CD4-positive, alpha-beta T cell treated with Interleukin-4 for 4 hours (primary cell): ENCODE data around the gene SGMS2.

Source experiments
- DNase-seq: peaks from one replicate; pipeline ENCODE4 v3.0.0-alpha.2; 2020

SGMS2 gene

DNA sequence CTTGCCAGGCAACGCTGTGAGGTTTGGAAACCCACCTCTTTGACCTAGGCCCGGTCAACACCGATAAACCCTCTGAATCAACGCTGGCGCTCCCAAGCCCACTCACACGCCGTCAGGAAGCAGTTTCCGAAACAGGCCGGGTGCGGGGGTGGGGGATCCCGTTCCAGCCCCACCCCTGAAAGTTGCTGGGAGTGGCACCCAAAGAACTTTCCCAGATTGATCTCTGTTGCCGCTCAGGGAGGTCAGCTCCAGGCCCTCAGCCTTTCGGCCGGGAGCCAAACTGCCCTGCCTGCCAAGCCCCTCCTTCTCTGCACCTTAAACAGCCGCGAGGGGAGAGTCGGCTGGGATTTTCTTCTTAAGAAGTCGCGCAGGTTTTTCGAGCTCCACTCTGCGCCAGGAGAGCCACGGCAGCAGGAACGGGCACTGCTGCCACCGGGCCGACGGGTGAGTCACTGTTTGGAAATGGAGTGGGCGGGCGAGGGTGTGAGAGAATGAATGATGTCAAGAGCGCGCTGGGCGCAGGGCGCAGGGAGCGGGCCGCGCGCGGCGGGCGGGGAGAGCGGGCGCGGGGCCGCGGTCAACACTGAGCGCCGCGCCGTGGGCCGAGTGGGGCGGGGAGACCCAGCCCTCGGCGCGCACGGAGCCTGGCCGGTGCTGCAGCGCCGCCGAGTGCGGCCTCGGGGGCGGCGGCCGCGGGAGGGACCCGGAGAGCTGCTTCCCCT is at the start of gene SGMS2:
Gene SGMS2 (plus strand): TSS at position 583 of the 722 bp plus-strand sequence. CDS start 70,622 bp downstream, outside the sequence.
- DNase-seq, result peak; percentile 17

DNA sequence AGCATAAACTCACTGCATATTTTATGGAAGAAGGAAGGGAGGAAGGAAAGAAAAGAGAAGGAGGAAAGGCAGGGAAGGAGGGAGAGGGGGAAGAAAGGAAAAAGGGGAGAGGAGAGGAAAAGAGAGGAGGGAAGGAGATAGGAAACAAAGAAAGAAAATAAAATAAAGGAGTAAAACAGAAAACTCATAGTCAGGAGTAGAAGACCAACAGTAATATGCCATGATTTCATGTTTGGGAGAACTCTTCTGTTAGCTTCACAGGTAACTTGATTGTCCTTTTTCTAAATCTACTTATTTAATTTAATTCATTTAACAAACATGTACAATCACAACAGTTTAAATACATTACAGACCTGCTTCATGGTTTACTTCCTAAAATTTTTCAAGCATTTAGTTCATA is 46.8 kb upstream of the SGMS2 start:
- DNase-seq, result no peak

DNA sequence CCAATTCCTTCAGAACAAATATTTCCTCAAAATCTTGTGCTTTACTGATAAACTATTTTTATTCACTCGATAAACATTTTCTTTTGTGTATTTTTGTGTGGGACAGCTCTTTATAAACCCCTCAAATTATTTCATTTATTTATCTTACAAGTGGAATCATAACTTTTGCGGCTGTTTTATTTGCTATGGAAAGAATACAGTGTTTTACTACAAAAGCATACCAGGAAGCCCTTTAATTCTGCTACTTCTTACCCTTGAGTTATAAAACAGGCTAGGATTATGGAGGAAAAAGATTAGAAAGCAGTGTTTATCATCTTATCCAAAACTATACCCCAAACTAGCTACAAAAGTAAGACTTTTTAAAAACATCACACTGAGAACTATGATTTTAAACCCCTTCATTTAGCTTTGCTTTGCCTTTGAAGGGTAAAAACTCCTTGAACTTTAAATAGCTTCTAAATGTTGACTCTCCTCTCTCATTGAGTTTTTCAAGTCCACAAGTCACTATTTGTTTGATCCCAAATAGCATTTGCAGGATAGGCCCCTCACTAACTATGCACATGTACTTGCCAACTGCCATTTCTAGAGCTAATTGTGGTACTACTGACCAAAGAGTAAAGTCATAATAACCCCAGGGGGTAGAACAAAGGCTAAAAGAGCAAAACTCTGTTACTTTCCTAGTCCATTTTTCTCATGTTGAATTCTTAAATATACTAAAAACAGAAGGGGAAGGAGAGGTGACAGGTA is 45.8 kb upstream of the SGMS2 start:
- DNase-seq, result no peak

DNA sequence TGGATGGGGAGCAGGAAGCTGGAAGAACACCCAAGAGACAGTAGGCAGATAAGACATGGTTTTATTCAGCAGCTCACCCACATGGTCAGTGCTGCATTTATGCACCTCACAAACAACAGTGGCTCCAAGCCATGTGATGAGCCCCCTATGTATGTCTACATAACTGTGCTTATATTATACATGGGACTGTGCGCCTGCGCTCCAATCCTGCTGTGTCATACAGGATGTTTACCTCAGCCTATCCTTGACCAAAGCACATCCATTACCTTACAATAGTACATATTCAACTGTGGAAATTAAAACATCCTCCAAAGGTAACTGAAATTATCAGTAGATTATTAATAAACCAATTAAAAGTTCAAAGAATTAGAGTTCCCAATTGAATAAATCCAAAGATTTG is 44.1 kb upstream of the SGMS2 start:
- no peak for DNase-seq

DNA sequence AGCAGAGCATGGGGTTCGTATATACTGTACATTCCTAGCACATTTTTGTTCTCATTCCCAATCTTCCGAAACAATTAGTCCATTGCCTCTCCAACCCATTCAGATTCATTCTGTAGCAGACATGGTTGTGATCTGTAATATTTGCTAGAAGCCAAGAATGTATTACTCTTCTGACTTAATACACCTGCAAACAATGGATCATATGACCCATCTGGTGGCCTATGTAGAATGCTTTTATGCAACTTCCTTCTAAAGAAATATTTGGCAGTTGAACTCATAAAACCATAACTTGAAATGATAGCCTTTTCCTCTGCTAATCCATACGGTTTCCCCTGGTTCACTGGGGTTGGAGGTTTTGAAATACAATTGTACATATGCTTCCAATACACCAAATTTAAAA is 32.8 kb upstream of the SGMS2 start:
- DNase-seq, result no peak

DNA sequence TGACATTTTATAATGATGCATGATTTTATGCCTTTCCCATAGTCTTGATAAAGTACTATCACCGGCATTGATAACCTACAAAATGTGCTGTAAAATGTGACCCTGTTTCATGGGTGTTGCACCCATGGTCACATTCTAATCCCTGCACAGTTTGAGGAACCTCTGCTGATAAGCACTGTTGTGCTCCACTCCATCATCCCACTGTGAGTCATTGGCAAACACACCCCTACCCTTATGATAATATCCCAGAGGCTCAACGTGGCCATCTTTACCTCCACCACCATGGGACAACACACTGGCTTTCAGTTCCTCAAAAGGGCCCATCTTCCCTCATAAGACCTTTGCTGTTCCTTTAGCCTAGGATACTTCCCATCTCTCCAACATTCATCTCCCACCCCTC is 32.0 kb upstream of the SGMS2 start:
- no peak for DNase-seq

DNA sequence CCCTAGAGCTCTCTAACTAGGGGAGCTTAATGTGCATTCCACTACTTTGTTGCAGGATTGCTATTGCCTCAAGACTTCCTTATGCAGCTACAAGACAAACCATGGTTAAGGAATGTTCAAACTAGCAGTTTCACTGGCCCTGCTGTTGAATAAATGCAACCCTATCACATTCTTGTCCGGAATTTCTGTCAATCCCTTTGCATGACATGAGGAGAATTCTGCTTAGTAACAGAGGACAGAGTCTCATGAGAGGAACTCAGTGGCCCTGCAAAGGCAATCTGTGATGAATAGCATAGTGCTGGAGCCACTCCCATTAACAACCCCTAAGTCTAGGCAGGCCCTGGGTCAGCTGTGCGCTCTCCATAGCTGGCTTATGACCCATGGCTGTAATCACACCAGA is 30.7 kb upstream of the SGMS2 start:
- no peak for DNase-seq

DNA sequence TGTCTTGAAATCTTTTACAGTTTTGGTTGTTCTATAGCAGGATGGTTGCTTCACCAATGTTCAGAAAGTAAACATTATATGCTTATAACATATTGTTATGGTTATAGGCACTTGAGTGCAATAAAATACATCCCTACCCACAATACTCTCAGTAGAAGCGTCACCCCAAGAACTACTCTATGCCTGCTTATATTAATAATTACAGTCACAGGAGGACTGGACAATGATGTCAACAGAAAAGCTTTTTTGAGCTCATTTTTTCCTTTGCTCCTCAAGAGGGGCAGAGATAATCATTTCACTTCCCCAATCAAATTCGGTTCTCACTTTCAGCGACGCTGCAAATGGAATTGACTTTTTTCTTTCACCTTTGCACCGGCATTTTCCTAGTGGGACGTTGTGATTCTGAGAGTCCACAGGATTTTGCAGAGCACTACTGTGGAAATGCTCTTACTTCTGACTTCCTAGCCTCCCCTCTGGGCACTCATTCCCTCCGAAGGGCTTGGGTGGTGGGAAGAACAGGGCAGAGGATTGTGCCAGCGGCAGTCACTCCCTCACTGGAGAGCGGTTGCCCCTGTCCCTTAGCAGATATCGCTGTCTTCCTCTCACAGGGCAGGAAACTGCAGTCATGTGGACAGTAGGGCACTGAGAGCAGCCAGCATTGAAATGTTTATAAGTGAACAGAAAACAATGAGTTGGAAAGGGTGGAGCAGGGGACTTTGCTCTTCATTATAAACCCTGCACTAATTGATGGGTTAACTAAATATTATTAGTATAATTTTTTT is 24.9 kb upstream of the SGMS2 start:
- no peak for DNase-seq

DNA sequence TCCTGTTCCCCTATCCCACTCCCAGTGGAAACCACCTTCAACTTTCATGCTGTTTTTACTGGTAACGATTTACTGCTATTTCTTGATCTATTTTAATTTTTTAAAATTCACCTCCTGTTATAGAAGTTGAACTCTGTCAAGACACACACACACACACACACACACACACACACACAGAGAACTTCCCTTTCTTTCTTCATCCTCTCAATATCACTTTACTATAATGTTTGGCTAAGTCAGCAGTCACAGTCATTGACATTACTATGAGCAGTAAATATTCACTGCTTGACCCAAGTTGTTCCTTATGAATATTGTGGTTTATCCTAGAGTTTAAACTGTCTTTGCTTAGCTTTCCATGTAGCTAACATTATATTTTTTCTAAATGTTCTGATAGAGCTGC is 24.0 kb upstream of the SGMS2 start:
- DNase-seq, result no peak

DNA sequence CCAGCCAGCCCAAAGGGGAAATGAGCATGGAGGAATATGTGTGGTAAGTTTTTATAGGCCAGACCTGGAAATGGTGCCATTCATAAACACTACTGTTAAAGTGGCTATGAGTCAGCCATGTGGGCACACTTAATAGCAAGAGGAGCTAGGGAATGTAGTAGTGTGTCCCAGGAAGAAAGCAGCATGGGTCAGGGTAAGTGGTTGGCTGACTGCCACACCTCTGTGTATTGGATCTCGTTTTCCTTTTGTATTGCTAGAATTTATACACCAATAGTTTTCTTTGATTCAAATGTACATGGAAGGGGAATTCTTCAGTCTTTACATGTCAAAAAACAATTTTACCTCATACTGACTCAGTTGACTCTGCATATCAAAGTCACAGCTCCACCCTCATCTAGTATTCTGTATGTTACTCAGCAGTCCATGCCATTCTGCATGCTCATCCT is 22.9 kb upstream of the SGMS2 start:
- DNase-seq, result no peak

DNA sequence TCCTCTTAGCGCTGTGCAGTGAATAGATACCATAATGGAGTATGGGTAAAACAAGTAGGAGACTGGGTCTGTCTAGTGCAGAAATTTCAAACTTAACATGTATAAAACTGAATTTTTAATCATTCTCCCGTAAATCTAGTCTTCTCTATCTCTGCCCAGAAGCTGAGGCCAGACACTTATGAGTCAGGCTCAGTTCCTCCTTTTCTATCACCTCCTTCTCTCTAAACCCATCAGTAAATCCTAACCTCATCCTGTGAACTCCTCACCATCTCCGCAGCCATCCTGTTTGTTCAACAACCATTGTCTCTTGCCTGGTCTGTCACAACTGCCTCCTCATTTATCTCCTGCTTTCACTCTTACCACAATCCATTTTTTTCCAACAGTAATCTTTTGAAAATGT is 19.8 kb upstream of the SGMS2 start:
- DNase-seq, result no peak

DNA sequence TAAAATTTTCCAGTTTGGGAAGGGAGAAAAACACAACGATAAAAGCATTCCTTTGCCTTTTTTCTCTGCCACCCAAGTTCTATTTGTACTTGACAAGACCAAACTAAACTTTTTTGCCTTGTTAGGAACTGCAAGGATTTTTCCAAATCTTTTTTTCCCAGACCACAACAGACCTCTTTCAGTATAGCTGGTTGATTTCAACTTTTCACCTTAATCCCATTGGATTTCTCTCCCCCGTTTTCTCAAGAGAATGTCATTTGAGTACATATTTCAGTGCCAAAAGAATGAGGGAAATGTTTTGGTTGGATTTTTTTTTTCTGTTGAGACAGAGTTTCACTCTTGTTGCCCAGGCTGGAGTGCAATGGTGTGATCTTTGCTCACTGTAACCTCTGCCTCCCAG is 18.5 kb upstream of the SGMS2 start:
- DNase-seq, result no peak

DNA sequence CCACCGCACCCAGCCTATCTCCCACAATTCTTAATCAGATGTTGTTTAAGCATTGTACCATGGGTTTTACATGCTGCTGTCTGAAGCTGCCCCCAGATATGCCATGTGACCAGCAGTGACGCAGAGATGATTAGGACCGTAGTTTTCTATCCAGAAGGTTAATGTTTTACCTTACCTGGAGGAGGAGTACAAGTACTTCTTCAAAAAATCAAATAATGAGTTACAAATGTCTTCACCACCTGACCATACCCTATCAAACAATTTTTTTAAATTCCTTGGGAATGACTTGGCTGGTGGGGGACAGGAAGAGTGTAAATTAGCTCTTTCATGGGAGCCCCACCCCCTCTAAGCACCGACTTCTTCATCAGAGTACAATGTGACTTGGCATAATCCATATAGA is 16.2 kb upstream of the SGMS2 start:
- DNase-seq, result no peak

DNA sequence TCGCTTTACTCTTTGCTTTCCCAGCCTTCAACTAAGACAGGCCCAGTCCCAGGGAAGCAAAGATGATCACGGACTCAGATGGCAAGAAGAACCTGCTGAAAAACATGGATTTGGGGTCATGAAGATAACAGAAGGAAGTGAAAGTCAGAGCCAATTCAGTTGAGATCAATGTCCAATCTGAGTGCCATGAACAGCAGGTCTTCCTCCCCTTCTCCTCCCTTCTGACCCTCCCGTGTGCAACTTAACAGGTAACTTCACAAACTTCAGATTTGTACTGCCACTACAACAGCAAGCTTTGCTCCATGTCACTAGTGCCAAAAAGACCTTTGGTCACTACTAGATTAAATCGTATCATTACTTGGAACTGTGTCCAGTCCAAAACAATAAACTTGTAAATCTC is 15.5 kb upstream of the SGMS2 start:
- DNase-seq, result no peak

DNA sequence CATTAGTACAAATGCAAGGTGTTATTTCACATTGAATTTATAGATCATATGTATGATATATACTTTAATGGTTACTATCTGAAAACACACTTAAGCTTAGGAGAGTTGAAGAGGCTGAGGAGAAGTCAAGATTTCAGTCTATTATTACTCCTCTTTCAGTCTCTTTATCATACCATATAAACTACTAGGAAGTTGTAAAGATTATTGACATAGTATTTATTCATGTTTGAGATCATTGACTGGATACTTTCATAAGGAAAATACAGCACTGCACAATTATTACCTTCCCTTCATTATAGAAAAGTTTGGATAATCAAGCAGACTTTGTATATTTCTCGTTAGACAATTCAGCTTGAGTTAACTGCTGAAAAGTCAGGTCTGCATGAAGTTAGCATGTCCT is 10.0 kb upstream of the SGMS2 start:
- DNase-seq, result no peak

DNA sequence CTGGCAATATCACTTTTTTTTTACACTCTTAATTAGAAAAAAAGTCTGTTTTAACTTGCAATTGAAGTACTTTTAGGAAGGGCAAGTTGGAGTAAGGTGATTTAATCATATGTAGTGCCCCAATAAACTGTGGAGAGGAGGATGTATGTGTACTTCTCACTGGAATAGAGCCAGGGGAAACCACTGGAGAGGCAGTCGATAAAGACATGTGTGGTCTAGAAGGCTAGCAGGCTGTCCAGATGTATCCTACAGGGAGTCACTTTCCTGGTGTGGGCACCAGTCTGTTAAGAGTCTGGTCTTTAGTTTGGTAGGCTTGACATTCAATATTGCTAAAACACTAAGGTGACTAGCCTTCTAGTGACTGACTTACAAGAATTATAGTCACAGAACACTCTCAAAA is 9.6 kb upstream of the SGMS2 start:
- DNase-seq, result no peak

DNA sequence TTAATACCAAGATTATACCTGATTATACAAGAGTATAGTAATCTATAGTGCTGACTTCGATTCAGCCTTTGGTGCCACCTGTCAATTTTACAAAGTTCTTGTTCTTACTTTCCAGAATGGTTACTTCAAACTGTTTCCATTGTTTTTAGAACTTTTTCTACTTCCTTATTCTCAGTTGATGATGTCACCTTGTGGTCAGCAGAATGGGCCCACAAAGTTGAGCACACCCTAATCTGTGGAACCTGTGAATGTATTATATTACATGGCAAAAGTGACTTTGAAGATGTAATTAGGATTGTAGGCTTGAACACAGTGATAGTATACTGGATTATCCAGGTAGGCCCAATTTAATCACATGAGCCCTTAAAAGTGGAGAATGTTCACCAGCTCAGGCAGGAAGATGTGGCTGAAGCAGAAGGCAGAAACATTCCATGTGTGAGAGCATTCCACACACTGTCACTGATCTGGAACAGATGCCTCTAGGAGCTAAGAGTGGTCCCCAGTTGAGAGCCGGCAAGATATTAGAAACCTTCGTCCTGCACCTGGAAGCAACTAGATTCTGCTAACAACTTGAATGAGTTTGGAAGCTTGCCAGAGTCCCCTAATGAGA is 6.3 kb upstream of the SGMS2 start:
- peak; percentile 4 for DNase-seq

DNA sequence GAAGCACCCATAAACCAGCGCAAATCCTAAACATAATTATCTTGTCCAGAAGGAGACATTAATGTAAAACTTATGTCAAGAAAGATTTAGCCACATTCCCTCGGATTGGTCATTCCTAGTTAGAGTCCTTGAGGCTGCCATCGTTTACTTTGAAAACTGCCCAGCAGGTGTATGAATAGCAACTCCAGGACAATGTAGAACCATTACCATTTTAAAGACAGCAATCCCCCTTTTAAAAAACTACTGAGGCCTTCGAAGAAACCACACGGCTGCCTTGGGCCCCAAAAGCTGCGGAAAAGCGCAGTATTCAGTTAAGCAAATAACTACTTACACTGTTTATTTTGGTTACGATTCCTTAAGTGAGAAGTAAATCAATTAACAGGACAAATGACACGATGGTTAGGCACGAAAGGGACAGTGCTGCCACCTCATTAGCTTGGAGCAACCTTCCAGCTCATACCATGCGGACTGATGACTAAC is 822 bp upstream of the SGMS2 start:
- DNase-seq, result no peak

DNA sequence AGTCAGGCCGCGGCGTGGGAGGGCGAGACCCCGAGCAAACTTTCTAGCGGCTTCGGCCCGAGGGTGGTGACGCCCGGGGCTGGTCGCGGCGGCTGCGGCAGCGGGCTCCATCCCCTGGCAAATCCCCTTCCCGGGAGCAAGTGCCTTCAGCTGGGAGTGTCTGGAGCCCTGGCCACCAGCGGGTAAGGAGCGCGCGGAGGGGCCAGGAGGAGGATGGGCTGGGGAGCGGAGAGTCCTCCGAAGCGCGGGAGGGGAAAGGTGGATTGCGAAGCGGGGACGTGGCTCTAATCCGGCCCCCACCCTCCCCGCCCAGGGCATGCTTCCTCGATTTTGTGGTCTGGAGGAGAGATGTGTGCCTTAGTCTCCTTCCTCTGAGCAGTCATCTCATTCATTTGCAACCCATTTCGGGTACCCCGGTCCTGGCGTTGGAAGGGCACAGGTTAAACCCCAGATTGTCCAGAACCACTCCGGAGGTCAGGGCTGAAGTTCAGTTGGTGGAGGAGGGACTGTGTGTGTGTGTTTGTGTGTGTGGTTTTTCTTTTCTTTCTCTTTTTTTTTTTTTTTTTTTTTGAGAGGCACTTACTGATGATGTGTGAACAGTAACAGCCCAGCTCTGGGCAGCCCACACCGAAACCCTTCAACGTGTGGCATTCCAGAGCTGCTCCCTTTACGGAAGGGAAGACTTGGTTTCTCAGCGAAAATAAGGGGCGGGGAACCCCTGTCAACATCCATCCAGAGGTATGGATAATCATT is 516 bp downstream of the SGMS2 start:
- no peak for DNase-seq

DNA sequence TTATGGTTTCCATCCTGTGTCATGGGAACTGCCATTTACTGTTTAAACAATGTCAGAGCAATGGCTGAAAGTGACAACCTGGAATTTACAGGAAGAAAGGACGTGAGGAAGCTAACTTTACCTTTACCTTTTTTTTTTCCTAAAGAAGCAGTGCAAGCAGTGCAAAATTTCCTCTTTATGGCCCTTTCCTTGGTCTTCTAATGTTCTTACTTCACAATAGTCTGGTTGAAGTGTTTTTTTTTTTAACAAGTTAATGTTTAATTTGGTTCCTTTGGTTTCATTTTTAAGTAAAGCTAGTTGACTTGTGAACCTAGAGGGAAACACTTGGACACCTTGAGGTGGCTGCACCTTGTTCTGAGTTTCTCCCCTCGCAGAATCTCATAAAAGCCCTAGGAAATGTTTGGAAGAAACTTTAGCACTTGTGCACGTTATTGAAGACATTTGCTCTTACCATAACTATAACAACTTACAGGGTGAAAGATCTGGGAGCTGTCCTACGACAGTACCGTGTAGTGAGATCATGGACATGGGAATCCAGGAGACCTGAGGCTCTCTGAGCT is 1.8 kb downstream of the SGMS2 start:
- DNase-seq, result no peak

DNA sequence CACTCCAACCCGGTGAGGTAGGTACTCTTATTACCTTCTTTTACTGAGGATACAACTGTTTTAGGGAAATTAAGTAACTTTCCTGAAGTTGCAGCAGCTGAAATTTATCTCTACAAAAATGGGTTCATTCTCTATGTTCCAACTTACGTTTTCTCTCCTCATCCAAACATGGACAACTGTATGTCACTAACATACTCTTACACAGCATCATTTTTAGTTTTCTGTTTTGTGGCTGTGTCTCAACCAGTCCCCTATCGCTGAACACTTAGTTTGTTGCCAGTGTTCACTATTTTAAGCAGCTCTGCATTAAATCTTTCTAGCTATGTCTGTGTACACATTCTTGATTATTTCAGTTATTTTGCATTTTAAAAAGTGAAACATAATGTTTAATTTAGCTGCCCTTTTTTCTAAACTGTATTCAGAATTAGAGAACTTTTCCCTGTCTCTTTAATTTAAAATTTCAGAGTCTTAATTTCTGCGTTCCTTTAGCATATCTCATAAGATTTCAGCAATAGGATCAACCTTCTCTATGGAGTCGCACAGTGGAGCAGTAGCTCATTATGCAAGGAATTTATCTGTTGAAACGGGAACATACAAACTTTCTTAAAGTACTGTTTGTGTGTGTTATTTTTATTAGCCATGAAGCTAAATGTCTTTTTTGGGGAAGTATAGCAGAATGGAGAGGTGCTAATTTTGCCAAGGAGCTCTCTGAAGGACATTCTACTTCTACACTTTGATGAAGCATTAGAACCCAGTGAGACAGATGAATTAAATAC is 3.8 kb downstream of the SGMS2 start:
- DNase-seq, result no peak
